T-helper 2 cell treated with Interferon-gamma antibody and Interleukin-4, amounts not matched to agents 100 ng/mL and 5 ng/mL, for 36 hours (primary cell): ENCODE results near the gene MALAT1. TPM values are rescaled to one million over a fixed set of nuclear protein-coding genes. Genes with fewer than 3 reads are reported as not detected.
"Not testable (repeated sequence)": the region's sequence is repeated elsewhere in the genome, so short reads cannot be mapped to it uniquely, and the experiment has no call there.

ENCODE experiments used
- intact Hi-C: fragments of 100-400 bp; cut with micrococcal nuclease; formaldehyde crosslinking; loops from one replicate; pipeline ENCODE4 v1.15.1; 2023
- total RNA-seq: library from RNA; stranded (reverse); gene quantifications from 2 replicates; pipeline ENCODE4 v1.2.3, GENCODE V29; 2022

Gene MALAT1
- total RNA-seq, 1 donor from 2014 or later = 6,337 TPM

DNA sequence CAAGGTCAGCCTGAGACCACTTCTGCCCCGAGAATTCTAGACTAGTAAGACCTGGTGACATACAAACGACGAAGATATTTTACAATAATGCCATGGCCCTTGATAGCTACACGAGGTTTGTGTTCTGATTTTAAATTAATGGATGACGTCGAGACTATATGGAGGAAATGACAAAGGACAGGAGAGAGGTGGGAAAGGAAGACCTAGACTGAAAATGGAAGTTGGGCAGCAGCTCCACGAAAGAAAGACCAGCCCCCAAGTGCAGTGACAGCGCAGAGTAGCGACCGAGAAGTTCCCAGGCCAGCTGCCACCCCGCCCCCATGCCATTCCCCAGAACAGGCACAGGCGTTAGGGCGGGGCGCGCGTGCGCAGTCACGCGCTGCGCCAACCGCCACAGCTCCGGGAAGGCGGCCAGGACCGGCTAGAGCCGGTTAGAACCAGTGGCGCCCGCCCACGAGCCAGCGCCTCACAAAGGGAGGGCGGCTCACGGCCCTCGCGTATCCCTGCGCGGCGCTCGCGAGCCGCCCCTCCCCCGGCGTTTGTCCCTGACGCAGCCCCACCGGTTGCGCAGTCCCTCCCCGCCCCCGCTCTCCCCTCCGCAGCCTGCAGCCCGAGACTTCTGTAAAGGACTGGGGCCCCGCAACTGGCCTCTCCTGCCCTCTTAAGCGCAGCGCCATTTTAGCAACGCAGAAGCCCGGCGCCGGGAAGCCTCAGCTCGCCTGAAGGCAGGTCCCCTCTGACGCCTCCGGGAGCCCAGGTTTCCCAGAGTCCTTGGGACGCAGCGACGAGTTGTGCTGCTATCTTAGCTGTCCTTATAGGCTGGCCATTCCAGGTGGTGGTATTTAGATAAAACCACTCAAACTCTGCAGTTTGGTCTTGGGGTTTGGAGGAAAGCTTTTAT lies 1.5 kb upstream of the MALAT1 start:
- intact Hi-C loops = loop anchor here (1.0 to 2.0 kb wide), 3 partner anchors 20 to 115 kb away; partner anchors contain the start of genes NEAT1 and SLC25A45

DNA sequence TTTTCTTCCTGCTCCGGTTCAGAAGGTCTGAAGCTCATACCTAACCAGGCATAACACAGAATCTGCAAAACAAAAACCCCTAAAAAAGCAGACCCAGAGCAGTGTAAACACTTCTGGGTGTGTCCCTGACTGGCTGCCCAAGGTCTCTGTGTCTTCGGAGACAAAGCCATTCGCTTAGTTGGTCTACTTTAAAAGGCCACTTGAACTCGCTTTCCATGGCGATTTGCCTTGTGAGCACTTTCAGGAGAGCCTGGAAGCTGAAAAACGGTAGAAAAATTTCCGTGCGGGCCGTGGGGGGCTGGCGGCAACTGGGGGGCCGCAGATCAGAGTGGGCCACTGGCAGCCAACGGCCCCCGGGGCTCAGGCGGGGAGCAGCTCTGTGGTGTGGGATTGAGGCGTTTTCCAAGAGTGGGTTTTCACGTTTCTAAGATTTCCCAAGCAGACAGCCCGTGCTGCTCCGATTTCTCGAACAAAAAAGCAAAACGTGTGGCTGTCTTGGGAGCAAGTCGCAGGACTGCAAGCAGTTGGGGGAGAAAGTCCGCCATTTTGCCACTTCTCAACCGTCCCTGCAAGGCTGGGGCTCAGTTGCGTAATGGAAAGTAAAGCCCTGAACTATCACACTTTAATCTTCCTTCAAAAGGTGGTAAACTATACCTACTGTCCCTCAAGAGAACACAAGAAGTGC lies 661 bp upstream of the MALAT1 start:
- intact Hi-C loops = no loop called here

DNA sequence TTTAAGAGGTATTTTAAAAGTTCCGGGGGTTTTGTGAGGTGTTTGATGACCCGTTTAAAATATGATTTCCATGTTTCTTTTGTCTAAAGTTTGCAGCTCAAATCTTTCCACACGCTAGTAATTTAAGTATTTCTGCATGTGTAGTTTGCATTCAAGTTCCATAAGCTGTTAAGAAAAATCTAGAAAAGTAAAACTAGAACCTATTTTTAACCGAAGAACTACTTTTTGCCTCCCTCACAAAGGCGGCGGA lies 193 bp upstream of the MALAT1 start:
- intact Hi-C loops = no loop called here

DNA sequence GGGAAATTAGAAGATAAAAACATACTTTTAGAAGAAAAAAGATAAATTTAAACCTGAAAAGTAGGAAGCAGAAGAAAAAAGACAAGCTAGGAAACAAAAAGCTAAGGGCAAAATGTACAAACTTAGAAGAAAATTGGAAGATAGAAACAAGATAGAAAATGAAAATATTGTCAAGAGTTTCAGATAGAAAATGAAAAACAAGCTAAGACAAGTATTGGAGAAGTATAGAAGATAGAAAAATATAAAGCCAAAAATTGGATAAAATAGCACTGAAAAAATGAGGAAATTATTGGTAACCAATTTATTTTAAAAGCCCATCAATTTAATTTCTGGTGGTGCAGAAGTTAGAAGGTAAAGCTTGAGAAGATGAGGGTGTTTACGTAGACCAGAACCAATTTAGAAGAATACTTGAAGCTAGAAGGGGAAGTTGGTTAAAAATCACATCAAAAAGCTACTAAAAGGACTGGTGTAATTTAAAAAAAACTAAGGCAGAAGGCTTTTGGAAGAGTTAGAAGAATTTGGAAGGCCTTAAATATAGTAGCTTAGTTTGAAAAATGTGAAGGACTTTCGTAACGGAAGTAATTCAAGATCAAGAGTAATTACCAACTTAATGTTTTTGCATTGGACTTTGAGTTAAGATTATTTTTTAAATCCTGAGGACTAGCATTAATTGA lies 1.0 kb downstream of the MALAT1 start:
- intact Hi-C loops = no loop called here

DNA sequence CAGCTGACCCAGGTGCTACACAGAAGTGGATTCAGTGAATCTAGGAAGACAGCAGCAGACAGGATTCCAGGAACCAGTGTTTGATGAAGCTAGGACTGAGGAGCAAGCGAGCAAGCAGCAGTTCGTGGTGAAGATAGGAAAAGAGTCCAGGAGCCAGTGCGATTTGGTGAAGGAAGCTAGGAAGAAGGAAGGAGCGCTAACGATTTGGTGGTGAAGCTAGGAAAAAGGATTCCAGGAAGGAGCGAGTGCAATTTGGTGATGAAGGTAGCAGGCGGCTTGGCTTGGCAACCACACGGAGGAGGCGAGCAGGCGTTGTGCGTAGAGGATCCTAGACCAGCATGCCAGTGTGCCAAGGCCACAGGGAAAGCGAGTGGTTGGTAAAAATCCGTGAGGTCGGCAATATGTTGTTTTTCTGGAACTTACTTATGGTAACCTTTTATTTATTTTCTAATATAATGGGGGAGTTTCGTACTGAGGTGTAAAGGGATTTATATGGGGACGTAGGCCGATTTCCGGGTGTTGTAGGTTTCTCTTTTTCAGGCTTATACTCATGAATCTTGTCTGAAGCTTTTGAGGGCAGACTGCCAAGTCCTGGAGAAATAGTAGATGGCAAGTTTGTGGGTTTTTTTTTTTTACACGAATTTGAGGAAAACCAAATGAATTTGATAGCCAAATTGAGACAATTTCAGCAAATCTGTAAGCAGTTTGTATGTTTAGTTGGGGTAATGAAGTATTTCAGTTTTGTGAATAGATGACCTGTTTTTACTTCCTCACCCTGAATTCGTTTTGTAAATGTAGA lies 1.7 kb downstream of the MALAT1 start:
- intact Hi-C loops = no loop called here

DNA sequence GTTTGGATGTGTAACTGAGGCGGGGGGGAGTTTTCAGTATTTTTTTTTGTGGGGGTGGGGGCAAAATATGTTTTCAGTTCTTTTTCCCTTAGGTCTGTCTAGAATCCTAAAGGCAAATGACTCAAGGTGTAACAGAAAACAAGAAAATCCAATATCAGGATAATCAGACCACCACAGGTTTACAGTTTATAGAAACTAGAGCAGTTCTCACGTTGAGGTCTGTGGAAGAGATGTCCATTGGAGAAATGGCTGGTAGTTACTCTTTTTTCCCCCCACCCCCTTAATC lies 2.3 kb downstream of the MALAT1 start:
- intact Hi-C loops = no loop called here

DNA sequence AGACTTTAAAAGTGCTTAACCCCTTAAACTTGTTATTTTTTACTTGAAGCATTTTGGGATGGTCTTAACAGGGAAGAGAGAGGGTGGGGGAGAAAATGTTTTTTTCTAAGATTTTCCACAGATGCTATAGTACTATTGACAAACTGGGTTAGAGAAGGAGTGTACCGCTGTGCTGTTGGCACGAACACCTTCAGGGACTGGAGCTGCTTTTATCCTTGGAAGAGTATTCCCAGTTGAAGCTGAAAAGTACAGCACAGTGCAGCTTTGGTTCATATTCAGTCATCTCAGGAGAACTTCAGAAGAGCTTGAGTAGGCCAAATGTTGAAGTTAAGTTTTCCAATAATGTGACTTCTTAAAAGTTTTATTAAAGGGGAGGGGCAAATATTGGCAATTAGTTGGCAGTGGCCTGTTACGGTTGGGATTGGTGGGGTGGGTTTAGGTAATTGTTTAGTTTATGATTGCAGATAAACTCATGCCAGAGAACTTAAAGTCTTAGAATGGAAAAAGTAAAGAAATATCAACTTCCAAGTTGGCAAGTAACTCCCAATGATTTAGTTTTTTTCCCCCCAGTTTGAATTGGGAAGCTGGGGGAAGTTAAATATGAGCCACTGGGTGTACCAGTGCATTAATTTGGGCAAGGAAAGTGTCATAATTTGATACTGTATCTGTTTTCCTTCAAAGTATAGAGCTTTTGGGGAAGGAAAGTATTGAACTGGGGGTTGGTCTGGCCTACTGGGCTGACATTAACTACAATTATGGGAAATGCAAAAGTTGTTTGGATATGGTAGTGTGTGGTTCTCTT lies 2.8 kb downstream of the MALAT1 start:
- intact Hi-C loops = no loop called here

DNA sequence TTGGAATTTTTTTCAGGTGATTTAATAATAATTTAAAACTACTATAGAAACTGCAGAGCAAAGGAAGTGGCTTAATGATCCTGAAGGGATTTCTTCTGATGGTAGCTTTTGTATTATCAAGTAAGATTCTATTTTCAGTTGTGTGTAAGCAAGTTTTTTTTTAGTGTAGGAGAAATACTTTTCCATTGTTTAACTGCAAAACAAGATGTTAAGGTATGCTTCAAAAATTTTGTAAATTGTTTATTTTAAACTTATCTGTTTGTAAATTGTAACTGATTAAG lies 3.4 kb downstream of the MALAT1 start:
- intact Hi-C loops = no loop called here

DNA sequence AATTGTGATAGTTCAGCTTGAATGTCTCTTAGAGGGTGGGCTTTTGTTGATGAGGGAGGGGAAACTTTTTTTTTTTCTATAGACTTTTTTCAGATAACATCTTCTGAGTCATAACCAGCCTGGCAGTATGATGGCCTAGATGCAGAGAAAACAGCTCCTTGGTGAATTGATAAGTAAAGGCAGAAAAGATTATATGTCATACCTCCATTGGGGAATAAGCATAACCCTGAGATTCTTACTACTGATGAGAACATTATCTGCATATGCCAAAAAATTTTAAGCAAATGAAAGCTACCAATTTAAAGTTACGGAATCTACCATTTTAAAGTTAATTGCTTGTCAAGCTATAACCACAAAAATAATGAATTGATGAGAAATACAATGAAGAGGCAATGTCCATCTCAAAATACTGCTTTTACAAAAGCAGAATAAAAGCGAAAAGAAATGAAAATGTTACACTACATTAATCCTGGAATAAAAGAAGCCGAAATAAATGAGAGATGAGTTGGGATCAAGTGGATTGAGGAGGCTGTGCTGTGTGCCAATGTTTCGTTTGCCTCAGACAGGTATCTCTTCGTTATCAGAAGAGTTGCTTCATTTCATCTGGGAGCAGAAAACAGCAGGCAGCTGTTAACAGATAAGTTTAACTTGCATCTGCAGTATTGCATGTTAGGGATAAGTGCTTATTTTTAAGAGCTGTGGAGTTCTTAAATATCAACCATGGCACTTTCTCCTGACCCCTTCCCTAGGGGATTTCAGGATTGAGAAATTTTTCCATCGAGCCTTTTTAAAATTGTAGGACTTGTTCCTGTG lies 3.9 kb downstream of the MALAT1 start:
- intact Hi-C loops = no loop called here

DNA sequence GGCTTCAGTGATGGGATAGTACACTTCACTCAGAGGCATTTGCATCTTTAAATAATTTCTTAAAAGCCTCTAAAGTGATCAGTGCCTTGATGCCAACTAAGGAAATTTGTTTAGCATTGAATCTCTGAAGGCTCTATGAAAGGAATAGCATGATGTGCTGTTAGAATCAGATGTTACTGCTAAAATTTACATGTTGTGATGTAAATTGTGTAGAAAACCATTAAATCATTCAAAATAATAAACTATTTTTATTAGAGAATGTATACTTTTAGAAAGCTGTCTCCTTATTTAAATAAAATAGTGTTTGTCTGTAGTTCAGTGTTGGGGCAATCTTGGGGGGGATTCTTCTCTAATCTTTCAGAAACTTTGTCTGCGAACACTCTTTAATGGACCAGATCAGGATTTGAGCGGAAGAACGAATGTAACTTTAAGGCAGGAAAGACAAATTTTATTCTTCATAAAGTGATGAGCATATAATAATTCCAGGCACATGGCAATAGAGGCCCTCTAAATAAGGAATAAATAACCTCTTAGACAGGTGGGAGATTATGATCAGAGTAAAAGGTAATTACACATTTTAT lies 4.6 kb downstream of the MALAT1 start:
- intact Hi-C loops = no loop called here

DNA sequence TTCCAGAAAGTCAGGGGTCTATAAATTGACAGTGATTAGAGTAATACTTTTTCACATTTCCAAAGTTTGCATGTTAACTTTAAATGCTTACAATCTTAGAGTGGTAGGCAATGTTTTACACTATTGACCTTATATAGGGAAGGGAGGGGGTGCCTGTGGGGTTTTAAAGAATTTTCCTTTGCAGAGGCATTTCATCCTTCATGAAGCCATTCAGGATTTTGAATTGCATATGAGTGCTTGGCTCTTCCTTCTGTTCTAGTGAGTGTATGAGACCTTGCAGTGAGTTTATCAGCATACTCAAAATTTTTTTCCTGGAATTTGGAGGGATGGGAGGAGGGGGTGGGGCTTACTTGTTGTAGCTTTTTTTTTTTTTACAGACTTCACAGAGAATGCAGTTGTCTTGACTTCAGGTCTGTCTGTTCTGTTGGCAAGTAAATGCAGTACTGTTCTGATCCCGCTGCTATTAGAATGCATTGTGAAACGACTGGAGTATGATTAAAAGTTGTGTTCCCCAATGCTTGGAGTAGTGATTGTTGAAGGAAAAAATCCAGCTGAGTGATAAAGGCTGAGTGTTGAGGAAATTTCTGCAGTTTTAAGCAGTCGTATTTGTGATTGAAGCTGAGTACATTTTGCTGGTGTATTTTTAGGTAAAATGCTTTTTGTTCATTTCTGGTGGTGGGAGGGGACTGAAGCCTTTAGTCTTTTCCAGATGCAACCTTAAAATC lies 5.3 kb downstream of the MALAT1 start:
- intact Hi-C loops = no loop called here

DNA sequence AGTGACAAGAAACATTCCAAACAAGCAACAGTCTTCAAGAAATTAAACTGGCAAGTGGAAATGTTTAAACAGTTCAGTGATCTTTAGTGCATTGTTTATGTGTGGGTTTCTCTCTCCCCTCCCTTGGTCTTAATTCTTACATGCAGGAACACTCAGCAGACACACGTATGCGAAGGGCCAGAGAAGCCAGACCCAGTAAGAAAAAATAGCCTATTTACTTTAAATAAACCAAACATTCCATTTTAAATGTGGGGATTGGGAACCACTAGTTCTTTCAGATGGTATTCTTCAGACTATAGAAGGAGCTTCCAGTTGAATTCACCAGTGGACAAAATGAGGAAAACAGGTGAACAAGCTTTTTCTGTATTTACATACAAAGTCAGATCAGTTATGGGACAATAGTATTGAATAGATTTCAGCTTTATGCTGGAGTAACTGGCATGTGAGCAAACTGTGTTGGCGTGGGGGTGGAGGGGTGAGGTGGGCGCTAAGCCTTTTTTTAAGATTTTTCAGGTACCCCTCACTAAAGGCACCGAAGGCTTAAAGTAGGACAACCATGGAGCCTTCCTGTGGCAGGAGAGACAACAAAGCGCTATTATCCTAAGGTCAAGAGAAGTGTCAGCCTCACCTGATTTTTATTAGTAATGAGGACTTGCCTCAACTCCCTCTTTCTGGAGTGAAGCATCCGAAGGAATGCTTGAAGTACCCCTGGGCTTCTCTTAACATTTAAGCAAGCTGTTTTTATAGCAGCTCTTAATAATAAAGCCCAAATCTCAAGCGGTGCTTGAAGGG lies 6.0 kb downstream of the MALAT1 start:
- intact Hi-C loops = no loop called here

DNA sequence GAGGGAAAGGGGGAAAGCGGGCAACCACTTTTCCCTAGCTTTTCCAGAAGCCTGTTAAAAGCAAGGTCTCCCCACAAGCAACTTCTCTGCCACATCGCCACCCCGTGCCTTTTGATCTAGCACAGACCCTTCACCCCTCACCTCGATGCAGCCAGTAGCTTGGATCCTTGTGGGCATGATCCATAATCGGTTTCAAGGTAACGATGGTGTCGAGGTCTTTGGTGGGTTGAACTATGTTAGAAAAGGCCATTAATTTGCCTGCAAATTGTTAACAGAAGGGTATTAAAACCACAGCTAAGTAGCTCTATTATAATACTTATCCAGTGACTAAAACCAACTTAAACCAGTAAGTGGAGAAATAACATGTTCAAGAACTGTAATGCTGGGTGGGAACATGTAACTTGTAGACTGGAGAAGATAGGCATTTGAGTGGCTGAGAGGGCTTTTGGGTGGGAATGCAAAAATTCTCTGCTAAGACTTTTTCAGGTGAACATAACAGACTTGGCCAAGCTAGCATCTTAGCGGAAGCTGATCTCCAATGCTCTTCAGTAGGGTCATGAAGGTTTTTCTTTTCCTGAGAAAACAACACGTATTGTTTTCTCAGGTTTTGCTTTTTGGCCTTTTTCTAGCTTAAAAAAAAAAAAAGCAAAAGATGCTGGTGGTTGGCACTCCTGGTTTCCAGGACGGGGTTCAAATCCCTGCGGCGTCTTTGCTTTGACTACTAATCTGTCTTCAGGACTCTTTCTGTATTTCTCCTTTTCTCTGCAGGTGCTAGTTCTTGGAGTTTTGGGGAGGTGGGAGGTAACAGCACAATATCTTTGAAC lies 6.8 kb downstream of the MALAT1 start:
- intact Hi-C loops = no loop called here

DNA sequence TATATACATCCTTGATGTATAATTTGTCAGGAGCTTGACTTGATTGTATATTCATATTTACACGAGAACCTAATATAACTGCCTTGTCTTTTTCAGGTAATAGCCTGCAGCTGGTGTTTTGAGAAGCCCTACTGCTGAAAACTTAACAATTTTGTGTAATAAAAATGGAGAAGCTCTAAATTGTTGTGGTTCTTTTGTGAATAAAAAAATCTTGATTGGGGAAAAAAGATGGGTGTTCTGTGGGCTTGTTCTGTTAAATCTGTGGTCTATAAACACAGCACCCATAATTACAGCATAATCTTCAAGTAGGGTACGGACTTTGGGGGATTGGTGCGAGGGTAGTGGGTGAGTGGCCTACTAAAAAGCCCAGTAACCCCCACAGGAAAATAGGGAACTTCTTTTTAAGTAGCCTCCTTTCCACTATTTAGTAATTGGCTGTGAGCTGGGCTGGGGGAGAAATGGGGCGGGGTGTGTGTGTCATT lies 7.5 kb downstream of the MALAT1 start:
- intact Hi-C loops = no loop called here

DNA sequence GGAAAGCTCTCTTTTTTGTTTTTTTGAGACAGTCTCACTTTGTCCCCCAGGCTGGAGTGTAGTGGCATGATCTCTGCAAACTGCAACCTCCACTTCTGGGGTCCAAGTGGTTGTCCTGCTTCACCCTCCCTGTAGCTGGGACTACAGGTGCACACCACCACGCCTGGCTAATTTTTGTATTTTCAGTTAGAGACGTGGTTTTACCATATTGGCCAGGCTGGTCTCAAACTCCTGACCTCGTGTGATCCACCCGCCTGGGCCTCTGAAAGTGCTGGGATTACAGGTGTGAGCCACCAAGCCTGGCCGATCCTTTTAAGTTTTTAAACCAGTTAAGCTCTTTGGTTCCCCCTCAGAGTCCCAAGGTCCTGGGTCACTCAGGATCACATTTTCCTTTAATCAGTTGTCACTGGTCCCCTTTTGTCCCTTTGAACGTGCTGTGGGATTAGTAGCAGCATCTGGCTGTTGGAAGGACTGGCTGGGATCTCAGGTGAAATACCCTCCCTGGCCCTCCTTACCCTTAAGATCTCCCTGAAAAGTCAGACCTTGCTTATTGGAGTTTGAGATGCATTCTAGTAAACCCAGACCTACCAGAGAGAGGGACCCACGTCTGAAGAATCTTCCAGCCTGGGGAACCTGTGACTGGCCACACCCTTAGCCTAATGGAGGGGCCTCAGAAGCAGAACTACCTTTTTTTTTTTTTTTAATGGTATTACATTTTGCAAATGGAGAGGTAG lies 8.1 kb downstream of the MALAT1 start:
- intact Hi-C loops = no loop called here

DNA sequence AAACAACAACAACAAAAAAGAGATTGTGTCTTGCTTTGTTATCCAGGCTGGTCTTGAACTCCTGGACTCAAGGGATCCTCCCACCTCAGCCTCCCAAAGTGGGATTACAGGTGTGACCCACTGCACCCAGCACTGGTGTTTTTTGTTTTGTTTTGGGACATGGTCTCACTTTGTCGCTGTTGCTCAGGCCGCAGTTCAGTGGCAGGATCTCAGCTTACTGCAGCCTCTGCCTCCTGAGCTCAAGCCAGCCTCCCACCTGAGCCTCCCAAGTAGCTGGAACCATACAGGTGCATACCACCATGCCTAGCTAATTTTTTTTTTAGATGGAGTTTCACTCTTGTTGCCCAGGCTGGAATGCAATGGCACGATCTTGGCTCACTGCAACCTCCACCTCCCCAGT lies 13.5 kb downstream of the MALAT1 start:
- intact Hi-C loops = not testable (repeated sequence)
